ENCODE data around the gene SPIN1.
A peak's percentile ranks its signal among the peaks of the same experiment; 100 is the strongest.

The SPIN1 gene

DNA sequence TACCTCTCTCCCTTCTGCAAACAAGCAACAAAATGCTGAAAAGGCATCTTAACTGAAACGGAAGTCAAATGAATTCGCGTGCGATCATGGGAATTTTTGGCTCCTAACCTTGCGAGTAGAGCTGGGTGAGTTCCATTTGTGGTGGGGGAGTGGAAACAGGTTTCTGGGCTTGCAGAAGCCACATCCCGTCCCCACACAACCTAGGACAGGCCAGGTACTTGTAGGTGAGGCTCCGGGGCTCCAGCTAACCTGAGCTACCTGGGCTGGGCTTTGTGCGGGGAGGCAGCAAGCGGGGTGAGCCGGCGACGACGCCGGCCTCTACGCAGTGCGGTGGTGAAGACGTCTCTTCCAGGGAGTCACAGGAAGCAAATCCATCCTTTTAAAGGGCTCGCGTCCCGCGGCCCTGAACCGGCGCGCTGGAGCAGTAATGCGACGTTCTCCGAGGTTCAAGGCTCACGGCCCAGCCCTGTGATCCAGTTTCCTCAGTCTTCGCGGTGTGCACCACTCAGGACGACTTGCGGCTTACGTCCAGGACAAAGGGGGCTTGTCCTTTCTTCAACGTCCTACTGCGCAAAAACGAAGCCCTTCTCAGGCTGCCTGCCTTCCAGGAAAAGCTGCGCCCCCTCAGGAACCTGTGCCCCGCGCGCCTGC lies 567 bp upstream of the SPIN1 start (continued):
- TF ChIP-seq, protein P1, sequence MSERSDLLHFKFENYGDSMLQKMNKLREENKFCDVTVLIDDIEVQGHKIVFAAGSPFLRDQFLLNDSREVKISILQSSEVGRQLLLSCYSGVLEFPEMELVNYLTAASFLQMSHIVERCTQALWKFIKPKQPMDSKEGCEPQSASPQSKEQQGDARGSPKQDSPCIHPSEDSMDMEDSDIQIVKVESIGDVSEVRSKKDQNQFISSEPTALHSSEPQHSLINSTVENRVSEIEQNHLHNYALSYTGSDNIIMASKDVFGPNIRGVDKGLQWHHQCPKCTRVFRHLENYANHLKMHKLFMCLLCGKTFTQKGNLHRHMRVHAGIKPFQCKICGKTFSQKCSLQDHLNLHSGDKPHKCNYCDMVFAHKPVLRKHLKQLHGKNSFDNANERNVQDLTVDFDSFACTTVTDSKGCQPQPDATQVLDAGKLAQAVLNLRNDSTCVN (tag by site-specific recombination; optimal IDR thresholded peaks at IDR 0.05), result peak; percentile 70
- peak; percentile 54; the same call in 1 of the 2 replicates for TF ChIP-seq KLF7 (tag by site-specific recombination; IDR thresholded peaks at IDR 0.05; ENCODE audit: borderline replicate concordance)
- TF ChIP-seq ZNF221 (tag by site-specific recombination; IDR thresholded peaks at IDR 0.05; ENCODE audit: borderline replicate concordance), result no peak
- no peak for TF ChIP-seq ZNF2 (tag by site-specific recombination; IDR thresholded peaks at IDR 0.05)
- TF ChIP-seq SP2 (tag by site-specific recombination; IDR thresholded peaks at IDR 0.05), result 0 out of 2 replicates have a peak, but pooled peaks have one; percentile 15
- TF ChIP-seq, protein P2, sequence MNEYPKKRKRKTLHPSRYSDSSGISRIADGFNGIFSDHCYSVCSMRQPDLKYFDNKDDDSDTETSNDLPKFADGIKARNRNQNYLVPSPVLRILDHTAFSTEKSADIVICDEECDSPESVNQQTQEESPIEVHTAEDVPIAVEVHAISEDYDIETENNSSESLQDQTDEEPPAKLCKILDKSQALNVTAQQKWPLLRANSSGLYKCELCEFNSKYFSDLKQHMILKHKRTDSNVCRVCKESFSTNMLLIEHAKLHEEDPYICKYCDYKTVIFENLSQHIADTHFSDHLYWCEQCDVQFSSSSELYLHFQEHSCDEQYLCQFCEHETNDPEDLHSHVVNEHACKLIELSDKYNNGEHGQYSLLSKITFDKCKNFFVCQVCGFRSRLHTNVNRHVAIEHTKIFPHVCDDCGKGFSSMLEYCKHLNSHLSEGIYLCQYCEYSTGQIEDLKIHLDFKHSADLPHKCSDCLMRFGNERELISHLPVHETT (tag by site-specific recombination; IDR thresholded peaks at IDR 0.05), result no peak
- TF ChIP-seq ZNF510 (tag by site-specific recombination; IDR thresholded peaks at IDR 0.05; ENCODE audit: insufficient replicate concordance), result no peak
- TF ChIP-seq, protein P3, sequence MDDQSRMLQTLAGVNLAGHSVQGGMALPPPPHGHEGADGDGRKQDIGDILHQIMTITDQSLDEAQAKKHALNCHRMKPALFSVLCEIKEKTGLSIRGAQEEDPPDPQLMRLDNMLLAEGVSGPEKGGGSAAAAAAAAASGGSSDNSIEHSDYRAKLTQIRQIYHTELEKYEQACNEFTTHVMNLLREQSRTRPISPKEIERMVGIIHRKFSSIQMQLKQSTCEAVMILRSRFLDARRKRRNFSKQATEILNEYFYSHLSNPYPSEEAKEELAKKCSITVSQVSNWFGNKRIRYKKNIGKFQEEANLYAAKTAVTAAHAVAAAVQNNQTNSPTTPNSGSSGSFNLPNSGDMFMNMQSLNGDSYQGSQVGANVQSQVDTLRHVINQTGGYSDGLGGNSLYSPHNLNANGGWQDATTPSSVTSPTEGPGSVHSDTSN (CRISPR knock-in tag; IDR thresholded peaks at IDR 0.05), result no peak
- no peak for TF ChIP-seq ZNF777 (tag by site-specific recombination; IDR thresholded peaks at IDR 0.05; ENCODE audit: borderline replicate concordance)
- TF ChIP-seq ZNF184 (tag by site-specific recombination; IDR thresholded peaks at IDR 0.05), result no peak
- TF ChIP-seq, protein P4, sequence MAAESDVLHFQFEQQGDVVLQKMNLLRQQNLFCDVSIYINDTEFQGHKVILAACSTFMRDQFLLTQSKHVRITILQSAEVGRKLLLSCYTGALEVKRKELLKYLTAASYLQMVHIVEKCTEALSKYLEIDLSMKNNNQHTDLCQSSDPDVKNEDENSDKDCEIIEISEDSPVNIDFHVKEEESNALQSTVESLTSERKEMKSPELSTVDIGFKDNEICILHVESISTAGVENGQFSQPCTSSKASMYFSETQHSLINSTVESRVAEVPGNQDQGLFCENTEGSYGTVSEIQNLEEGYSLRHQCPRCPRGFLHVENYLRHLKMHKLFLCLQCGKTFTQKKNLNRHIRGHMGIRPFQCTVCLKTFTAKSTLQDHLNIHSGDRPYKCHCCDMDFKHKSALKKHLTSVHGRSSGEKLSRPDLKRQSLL (tag by site-specific recombination; IDR thresholded peaks at IDR 0.05), result no peak
- TF ChIP-seq ZNF335 (tag by site-specific recombination; conservative IDR thresholded peaks at IDR 0.05), result peak; percentile 88
- no peak for TF ChIP-seq ZNF501 (tag by site-specific recombination; IDR thresholded peaks at IDR 0.05)
- TF ChIP-seq ZSCAN30 (tag by site-specific recombination; IDR thresholded peaks at IDR 0.05), result no peak
- no peak for TF ChIP-seq ZNF623 (tag by site-specific recombination; IDR thresholded peaks at IDR 0.05)
- TF ChIP-seq ZNF600 (tag by site-specific recombination; IDR thresholded peaks at IDR 0.05), result 0 out of 2 replicates have a peak, but pooled peaks have one; percentile 3
- TF ChIP-seq, protein P5, sequence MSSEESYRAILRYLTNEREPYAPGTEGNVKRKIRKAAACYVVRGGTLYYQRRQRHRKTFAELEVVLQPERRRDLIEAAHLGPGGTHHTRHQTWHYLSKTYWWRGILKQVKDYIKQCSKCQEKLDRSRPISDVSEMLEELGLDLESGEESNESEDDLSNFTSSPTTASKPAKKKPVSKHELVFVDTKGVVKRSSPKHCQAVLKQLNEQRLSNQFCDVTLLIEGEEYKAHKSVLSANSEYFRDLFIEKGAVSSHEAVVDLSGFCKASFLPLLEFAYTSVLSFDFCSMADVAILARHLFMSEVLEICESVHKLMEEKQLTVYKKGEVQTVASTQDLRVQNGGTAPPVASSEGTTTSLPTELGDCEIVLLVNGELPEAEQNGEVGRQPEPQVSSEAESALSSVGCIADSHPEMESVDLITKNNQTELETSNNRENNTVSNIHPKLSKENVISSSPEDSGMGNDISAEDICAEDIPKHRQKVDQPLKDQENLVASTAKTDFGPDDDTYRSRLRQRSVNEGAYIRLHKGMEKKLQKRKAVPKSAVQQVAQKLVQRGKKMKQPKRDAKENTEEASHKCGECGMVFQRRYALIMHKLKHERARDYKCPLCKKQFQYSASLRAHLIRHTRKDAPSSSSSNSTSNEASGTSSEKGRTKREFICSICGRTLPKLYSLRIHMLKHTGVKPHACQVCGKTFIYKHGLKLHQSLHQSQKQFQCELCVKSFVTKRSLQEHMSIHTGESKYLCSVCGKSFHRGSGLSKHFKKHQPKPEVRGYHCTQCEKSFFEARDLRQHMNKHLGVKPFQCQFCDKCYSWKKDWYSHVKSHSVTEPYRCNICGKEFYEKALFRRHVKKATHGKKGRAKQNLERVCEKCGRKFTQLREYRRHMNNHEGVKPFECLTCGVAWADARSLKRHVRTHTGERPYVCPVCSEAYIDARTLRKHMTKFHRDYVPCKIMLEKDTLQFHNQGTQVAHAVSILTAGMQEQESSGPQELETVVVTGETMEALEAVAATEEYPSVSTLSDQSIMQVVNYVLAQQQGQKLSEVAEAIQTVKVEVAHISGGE (tag by site-specific recombination; conservative IDR thresholded peaks at IDR 0.05; ENCODE audit: low read depth), result 0 out of 2 replicates have a peak, but pooled peaks have one; percentile 14
- no peak for TF ChIP-seq YY1 (tag by site-specific recombination; IDR thresholded peaks at IDR 0.05)
- no peak for TF ChIP-seq FEZF1 (tag by site-specific recombination; IDR thresholded peaks at IDR 0.05)
- TF ChIP-seq ZNF155 (tag by site-specific recombination; IDR thresholded peaks at IDR 0.05), result no peak
- 0 out of 2 replicates have a peak, but pooled peaks have one; percentile 31 for TF ChIP-seq KLF1 (tag by site-specific recombination; IDR thresholded peaks at IDR 0.05)
- TF ChIP-seq ZNF660 (tag by site-specific recombination; IDR thresholded peaks at IDR 0.05), result no peak
- peak; percentile 65 for TF ChIP-seq ZBTB8A (tag by site-specific recombination; IDR thresholded peaks at IDR 0.05)
- TF ChIP-seq ZBTB48 (tag by site-specific recombination; IDR thresholded peaks at IDR 0.05), result no peak
- TF ChIP-seq, protein P6, sequence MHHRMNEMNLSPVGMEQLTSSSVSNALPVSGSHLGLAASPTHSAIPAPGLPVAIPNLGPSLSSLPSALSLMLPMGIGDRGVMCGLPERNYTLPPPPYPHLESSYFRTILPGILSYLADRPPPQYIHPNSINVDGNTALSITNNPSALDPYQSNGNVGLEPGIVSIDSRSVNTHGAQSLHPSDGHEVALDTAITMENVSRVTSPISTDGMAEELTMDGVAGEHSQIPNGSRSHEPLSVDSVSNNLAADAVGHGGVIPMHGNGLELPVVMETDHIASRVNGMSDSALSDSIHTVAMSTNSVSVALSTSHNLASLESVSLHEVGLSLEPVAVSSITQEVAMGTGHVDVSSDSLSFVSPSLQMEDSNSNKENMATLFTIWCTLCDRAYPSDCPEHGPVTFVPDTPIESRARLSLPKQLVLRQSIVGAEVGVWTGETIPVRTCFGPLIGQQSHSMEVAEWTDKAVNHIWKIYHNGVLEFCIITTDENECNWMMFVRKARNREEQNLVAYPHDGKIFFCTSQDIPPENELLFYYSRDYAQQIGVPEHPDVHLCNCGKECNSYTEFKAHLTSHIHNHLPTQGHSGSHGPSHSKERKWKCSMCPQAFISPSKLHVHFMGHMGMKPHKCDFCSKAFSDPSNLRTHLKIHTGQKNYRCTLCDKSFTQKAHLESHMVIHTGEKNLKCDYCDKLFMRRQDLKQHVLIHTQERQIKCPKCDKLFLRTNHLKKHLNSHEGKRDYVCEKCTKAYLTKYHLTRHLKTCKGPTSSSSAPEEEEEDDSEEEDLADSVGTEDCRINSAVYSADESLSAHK (tag by site-specific recombination; IDR thresholded peaks at IDR 0.05), result no peak
- TF ChIP-seq KLF16 (tag by site-specific recombination; IDR thresholded peaks at IDR 0.05), result 0 out of 2 replicates have a peak, but pooled peaks have one; percentile 16
- TF ChIP-seq, protein P7, sequence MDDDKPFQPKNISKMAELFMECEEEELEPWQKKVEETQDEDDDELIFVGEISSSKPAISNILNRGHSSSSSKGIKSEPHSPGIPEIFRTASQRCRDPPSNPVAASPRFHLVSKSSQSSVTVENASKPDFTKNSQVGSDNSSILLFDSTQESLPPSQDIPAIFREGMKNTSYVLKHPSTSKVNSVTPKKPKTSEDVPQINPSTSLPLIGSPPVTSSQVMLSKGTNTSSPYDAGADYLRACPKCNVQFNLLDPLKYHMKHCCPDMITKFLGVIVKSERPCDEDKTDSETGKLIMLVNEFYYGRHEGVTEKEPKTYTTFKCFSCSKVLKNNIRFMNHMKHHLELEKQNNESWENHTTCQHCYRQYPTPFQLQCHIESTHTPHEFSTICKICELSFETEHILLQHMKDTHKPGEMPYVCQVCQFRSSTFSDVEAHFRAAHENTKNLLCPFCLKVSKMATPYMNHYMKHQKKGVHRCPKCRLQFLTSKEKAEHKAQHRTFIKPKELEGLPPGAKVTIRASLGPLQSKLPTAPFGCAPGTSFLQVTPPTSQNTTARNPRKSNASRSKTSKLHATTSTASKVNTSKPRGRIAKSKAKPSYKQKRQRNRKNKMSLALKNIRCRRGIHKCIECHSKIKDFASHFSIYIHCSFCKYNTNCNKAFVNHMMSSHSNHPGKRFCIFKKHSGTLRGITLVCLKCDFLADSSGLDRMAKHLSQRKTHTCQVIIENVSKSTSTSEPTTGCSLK (tag by site-specific recombination; IDR thresholded peaks at IDR 0.05), result no peak
